LNCAP (cell line): ENCODE results near the gene GINS1.

Source experiments
- TF ChIP-seq, protein P1 (sequence below): fragments of 450-650 bp; IDR thresholded peaks from 2 replicates; pipeline ENCODE4 v1.5.1; 2017; ENCODE audit warnings: mild to moderate bottlenecking

The GINS1 gene

DNA sequence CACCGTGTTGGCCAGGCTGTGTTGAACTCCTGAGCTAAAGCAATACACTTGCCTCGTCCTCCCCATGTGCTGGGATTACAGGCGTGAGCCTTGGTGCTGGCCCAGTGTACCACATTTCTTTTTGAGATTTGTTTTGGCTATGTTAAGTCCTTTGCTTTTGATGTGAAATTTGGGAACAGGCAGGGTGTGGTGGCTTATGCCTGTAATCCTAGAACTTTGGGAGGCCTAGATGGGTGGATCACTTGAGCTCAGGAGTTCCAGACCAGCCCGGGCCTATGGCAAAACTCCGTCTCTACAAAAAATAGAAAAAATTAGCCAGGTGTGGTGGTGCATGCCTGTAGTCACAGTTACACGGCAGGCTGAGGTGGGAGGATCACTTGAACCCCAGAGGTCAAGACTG lies 40.2 kb downstream of the GINS1 start:
- TF ChIP-seq, protein P1, sequence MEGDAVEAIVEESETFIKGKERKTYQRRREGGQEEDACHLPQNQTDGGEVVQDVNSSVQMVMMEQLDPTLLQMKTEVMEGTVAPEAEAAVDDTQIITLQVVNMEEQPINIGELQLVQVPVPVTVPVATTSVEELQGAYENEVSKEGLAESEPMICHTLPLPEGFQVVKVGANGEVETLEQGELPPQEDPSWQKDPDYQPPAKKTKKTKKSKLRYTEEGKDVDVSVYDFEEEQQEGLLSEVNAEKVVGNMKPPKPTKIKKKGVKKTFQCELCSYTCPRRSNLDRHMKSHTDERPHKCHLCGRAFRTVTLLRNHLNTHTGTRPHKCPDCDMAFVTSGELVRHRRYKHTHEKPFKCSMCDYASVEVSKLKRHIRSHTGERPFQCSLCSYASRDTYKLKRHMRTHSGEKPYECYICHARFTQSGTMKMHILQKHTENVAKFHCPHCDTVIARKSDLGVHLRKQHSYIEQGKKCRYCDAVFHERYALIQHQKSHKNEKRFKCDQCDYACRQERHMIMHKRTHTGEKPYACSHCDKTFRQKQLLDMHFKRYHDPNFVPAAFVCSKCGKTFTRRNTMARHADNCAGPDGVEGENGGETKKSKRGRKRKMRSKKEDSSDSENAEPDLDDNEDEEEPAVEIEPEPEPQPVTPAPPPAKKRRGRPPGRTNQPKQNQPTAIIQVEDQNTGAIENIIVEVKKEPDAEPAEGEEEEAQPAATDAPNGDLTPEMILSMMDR: no peak

DNA sequence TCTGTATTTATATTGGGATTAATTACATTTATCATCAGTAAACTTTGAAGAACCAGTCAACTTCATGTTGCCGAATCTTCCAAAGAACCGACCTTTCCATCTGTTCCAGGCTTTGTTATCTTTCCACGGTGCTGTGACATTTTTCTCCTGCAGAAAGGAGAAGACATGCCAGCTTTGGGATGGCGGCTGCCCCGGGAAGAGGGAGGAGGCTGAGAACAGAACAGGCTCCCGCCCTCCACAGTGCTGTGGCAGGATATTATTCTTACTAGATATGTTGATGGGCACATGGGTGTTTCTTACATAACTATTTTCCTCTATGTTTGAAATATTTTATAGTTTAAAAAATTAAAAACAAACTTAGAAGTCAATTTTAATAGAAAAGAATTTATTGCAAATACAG lies 44.9 kb downstream of the GINS1 start:
- TF ChIP-seq, protein P1: no peak

DNA sequence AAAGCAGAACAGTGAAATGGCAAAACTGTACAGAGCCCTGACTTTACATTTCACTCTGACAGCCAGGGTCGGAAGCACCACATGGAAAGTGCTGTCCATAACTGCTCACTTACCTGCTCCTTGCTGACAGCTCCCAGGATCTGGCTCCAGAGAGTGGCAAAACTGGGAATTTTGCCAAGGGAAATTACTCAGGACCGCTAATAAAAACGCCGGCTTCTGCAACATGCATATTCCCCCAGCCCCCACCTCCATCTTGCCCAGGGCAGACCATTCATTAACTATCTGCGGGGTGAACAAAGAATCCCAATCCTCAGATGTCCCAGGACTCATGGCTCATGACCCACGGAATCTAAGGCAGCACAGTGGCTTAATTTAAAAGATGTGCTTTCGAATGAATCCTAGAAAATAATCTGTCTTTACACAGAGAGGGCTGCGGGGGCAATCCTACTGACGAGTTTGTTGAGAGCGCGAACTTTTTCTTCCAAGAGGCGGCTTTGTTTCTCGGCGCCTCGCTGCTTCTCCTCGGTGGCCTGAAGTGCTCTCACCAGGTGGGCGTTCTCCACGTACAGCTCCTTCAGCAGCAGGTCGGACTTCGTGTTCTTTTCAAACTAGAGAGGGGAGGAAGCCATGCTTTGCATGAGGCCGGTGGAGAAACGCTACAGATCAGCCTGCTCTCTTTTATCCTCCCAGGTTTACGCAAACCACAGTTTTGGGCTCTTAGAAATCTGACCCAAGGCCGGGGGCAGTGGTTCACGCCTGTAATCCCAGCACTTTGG lies 45.8 kb downstream of the GINS1 start:
- TF ChIP-seq, protein P1: no peak

GRCh38 chr20:25454153-25454900 lies 46.9 kb downstream of the GINS1 start:
- TF ChIP-seq, protein P1: no peak

- TF ChIP-seq, protein P1: no peak
Observed at GRCh38 chr20:25457886-25458680, 50.6 kb downstream of the GINS1 start.

- TF ChIP-seq, protein P1: no peak
Observed at GRCh38 chr20:25459111-25459830, 51.8 kb downstream of the GINS1 start.
